ENCODE data around the gene ZNF81.
"Not testable (repeated sequence)": the region's sequence is repeated elsewhere in the genome, so short reads cannot be mapped to it uniquely, and the experiment has no call there.

The ZNF81 gene

GRCh38 chrX:47815901-47816845 is 20.5 kb upstream of the ZNF81 start:
- ATAC-seq (no peak), DNase-seq (no peak)
- H3K4me3 Mint-ChIP-seq = no peak overlapping the region
- H3K4me1 Mint-ChIP-seq = peaks cover 4% of the 10 kb centered on the region
- H3K27me3 Mint-ChIP-seq = no peaks in the 10 kb centered on the region
- H3K9me3 Mint-ChIP-seq = no peaks in the 10 kb centered on the region
- H3K36me3 Mint-ChIP-seq (ENCODE audit: low read depth) = no peaks in the 10 kb centered on the region
- H3K27ac Mint-ChIP-seq = no peak overlapping the region

- Mint-ChIP-seq H3K4me1 (peaks cover 4% of the 10 kb centered on the region), H3K27me3 (no peaks in the 10 kb centered on the region), H3K36me3 (ENCODE audit: low read depth) (no peaks in the 10 kb centered on the region), H3K9me3 (no peaks in the 10 kb centered on the region), H3K4me3 (no peak overlapping the region), H3K27ac (no peak overlapping the region)
- ATAC-seq = no peak
- no peak for DNase-seq
Measured at GRCh38 chrX:47817421-47817820, 19.3 kb upstream of the ZNF81 start.

- Mint-ChIP-seq H3K27ac (no peak overlapping the region), H3K4me3 (no peak overlapping the region), H3K27me3 (no peaks in the 10 kb centered on the region), H3K36me3 (ENCODE audit: low read depth) (no peaks in the 10 kb centered on the region), H3K9me3 (no peaks in the 10 kb centered on the region), H3K4me1 (peaks cover 7% of the 10 kb centered on the region)
- DNase-seq (no peak), ATAC-seq (no peak)
Measured at GRCh38 chrX:47817897-47818296, 18.8 kb upstream of the ZNF81 start.

- H3K27me3 Mint-ChIP-seq = no peaks in the 10 kb centered on the region
- ATAC-seq (no peak), DNase-seq (no peak)
- no peak overlapping the region for H3K27ac Mint-ChIP-seq
- H3K36me3 Mint-ChIP-seq (ENCODE audit: low read depth) = no peaks in the 10 kb centered on the region
- no peaks in the 10 kb centered on the region for H3K9me3 Mint-ChIP-seq
- no peak overlapping the region for H3K4me3 Mint-ChIP-seq
- peaks cover under 1% of the 10 kb centered on the region for H3K4me1 Mint-ChIP-seq
Measured at GRCh38 chrX:47828984-47829383, 7.7 kb upstream of the ZNF81 start.

GRCh38 chrX:47831788-47832187 is 4.9 kb upstream of the ZNF81 start:
- DNase-seq = peak; percentile 47
- Mint-ChIP-seq H3K4me3 (no peak overlapping the region), H3K9me3 (no peaks in the 10 kb centered on the region), H3K27me3 (no peaks in the 10 kb centered on the region), H3K36me3 (ENCODE audit: low read depth) (peaks cover 1% of the 10 kb centered on the region), H3K27ac (no peak overlapping the region), H3K4me1 (peaks cover 17% of the 10 kb centered on the region)
- ATAC-seq = no peak

- Mint-ChIP-seq H3K36me3 (ENCODE audit: low read depth) (peaks cover 3% of the 10 kb centered on the region), H3K27ac (no peak overlapping the region), H3K4me1 (peaks cover 39% of the 10 kb centered on the region), H3K9me3 (no peaks in the 10 kb centered on the region), H3K4me3 (peak overlapping the region; percentile 11), H3K27me3 (no peaks in the 10 kb centered on the region)
- DNase-seq (no peak), ATAC-seq (no peak)
Measured at GRCh38 chrX:47838361-47838760, 1.7 kb downstream of the ZNF81 start.

GRCh38 chrX:47840111-47840510 is 3.4 kb downstream of the ZNF81 start:
- Mint-ChIP-seq H3K9me3 (no peaks in the 10 kb centered on the region), H3K27me3 (no peaks in the 10 kb centered on the region), H3K27ac (no peak overlapping the region), H3K36me3 (ENCODE audit: low read depth) (peaks cover 6% of the 10 kb centered on the region), H3K4me1 (peaks cover 37% of the 10 kb centered on the region), H3K4me3 (no peak overlapping the region)
- no peak for ATAC-seq
- no peak for DNase-seq

- ATAC-seq (no peak), DNase-seq (no peak)
- peaks cover 14% of the 10 kb centered on the region for H3K36me3 Mint-ChIP-seq (ENCODE audit: low read depth)
- H3K27me3 Mint-ChIP-seq = no peaks in the 10 kb centered on the region
- peaks cover 12% of the 10 kb centered on the region for H3K4me1 Mint-ChIP-seq
- H3K27ac Mint-ChIP-seq = no peak overlapping the region
- H3K4me3 Mint-ChIP-seq = no peak overlapping the region
- H3K9me3 Mint-ChIP-seq = no peaks in the 10 kb centered on the region
Measured at GRCh38 chrX:47843363-47843762, 6.7 kb downstream of the ZNF81 start.

GRCh38 chrX:47844117-47844516 is 7.4 kb downstream of the ZNF81 start:
- ATAC-seq (no peak), DNase-seq (no peak)
- Mint-ChIP-seq H3K4me3 (no peak overlapping the region), H3K27ac (no peak overlapping the region), H3K36me3 (ENCODE audit: low read depth) (peaks cover 15% of the 10 kb centered on the region), H3K9me3 (no peaks in the 10 kb centered on the region), H3K27me3 (no peaks in the 10 kb centered on the region), H3K4me1 (peaks cover 8% of the 10 kb centered on the region)

- H3K4me3 Mint-ChIP-seq = no peak overlapping the region
- ATAC-seq = no peak
- no peak for DNase-seq
- H3K36me3 Mint-ChIP-seq (ENCODE audit: low read depth) = peaks cover 19% of the 10 kb centered on the region
- H3K9me3 Mint-ChIP-seq = no peaks in the 10 kb centered on the region
- H3K27me3 Mint-ChIP-seq = no peaks in the 10 kb centered on the region
- H3K27ac Mint-ChIP-seq = no peak overlapping the region
- peaks cover 15% of the 10 kb centered on the region for H3K4me1 Mint-ChIP-seq
Measured at GRCh38 chrX:47846040-47846439, 9.3 kb downstream of the ZNF81 start.

- Mint-ChIP-seq H3K4me3 (no peak overlapping the region), H3K27me3 (no peaks in the 10 kb centered on the region), H3K4me1 (peaks cover 10% of the 10 kb centered on the region), H3K27ac (no peak overlapping the region), H3K36me3 (ENCODE audit: low read depth) (peaks cover 22% of the 10 kb centered on the region), H3K9me3 (no peaks in the 10 kb centered on the region)
- ATAC-seq (no peak), DNase-seq (no peak)
Measured at GRCh38 chrX:47849778-47850177, 13.1 kb downstream of the ZNF81 start.

- H3K27me3 Mint-ChIP-seq, H3K4me3 Mint-ChIP-seq, H3K27ac Mint-ChIP-seq, H3K4me1 Mint-ChIP-seq, H3K9me3 Mint-ChIP-seq, DNase-seq, ATAC-seq: not testable (repeated sequence)
- H3K36me3 Mint-ChIP-seq (ENCODE audit: low read depth) = peaks cover 22% of the 10 kb centered on the region
Measured at GRCh38 chrX:47850389-47850788, 13.7 kb downstream of the ZNF81 start.

- DNase-seq (no peak), ATAC-seq (no peak)
- H3K27ac Mint-ChIP-seq = no peak overlapping the region
- H3K27me3 Mint-ChIP-seq = no peaks in the 10 kb centered on the region
- H3K4me3 Mint-ChIP-seq = no peak overlapping the region
- H3K9me3 Mint-ChIP-seq = no peaks in the 10 kb centered on the region
- peaks cover 9% of the 10 kb centered on the region for H3K4me1 Mint-ChIP-seq
- H3K36me3 Mint-ChIP-seq (ENCODE audit: low read depth) = peaks cover 22% of the 10 kb centered on the region
Measured at GRCh38 chrX:47850901-47851300, 14.2 kb downstream of the ZNF81 start.

GRCh38 chrX:47854474-47854873 is 17.8 kb downstream of the ZNF81 start:
- peak; percentile 8 for DNase-seq
- no peak for ATAC-seq
- Mint-ChIP-seq H3K4me3 (no peak overlapping the region), H3K4me1 (peaks cover 9% of the 10 kb centered on the region), H3K27ac (no peak overlapping the region), H3K9me3 (no peaks in the 10 kb centered on the region), H3K27me3 (no peaks in the 10 kb centered on the region), H3K36me3 (ENCODE audit: low read depth) (peaks cover 18% of the 10 kb centered on the region)

GRCh38 chrX:47859686-47860085 is 23.0 kb downstream of the ZNF81 start:
- H3K9me3 Mint-ChIP-seq = no peaks in the 10 kb centered on the region
- DNase-seq = no peak
- H3K27me3 Mint-ChIP-seq = no peaks in the 10 kb centered on the region
- H3K36me3 Mint-ChIP-seq (ENCODE audit: low read depth) = peaks cover 18% of the 10 kb centered on the region
- H3K4me3 Mint-ChIP-seq = no peak overlapping the region
- H3K4me1 Mint-ChIP-seq = no peaks in the 10 kb centered on the region
- no peak for ATAC-seq
- no peak overlapping the region for H3K27ac Mint-ChIP-seq

Data from activated naive CD8-positive, alpha-beta T cell treated with anti-CD3 and anti-CD28 coated beads, Interleukin-2, amount 50 U/mL, for 24 hours (primary cell).